HG03025 (cell line): ENCODE measurements around the gene FSHR.

ENCODE experiments used
- ATAC-seq: cut with Tn5 transposase; IDR thresholded peaks from one replicate; pipeline ENCODE4 v1.9.1; 2021; ENCODE audit warnings: mild to moderate bottlenecking, moderate library complexity; ENCODE audit not compliant: unreplicated experiment, low FRiP score

The FSHR gene

DNA sequence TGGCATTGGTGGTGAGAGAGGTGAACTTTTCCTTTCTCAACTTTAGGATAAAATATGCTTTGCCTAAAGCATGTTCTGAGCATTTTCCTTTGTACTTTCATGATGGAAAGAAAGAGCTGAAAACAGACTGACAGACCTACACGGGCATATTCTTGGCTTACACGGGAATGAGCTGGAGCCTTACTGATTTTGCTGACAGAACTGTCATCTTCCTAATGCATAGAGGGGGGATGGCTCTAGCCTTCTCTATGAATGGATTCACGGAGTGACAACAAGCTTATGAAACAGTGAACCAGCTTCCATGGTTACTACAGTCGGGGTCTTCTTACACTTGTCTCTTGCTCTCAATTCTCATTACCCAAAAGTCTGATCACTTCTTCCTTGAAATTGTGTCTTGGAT lies 32.2 kb downstream of the FSHR start:
- ATAC-seq, result no peak

DNA sequence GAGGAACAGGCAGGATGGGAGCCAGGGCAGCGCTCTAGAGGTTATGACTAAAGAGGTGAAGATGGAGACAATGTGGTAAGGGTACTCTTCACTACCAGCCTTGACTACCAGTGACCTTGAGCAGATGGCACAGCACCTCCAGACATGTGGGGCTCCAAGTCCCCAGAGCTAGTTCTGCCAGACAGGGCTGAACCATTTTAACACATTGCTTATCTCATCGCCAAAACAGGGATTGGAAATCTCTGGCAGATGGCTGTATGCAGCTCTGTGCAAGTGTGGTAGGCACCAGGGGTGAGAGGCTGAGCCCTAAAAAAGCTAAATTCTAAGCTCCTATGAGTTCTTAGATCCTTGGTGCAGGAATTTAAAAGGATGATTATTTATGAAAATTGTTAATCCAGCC lies 41.3 kb downstream of the FSHR start:
- no peak for ATAC-seq

DNA sequence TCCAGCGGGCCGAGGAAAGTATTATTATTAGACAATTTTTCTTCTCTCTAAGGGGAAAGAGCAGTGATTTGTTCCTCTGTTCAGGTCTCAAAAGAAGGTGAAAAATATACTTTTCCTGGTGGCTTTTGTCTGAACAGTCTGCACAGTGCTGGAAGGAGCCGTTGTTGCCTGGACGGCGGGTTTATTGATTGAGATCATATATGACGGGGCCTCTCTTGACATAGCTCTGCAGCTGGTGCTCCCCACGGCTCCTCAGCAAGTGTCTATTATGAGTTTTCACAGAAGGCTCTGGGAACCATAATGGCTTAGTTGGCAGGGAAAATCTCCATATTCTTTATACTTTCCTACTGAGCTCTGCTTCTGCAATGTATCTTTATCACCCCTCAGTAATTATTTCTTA lies 42.9 kb downstream of the FSHR start:
- ATAC-seq, result no peak

DNA sequence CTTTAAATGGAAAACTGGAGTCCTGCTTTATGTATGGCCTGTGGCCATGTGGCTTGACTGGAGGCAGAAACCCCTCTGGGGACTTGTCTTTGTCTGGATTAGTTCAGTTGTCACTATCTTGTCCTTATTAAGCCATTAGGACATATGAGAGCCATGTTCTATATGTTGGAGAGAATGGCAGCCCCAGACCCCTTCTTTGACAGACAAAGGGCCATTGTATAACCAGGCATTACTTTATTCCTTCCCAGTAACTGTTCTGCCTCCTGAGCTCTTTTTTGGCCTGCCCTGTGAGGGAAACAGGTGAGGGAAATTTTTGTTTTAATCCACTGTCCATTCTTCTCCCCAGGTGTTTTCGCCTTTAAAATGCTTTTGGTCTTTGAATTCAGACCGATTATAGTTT lies 43.3 kb downstream of the FSHR start:
- no peak for ATAC-seq

DNA sequence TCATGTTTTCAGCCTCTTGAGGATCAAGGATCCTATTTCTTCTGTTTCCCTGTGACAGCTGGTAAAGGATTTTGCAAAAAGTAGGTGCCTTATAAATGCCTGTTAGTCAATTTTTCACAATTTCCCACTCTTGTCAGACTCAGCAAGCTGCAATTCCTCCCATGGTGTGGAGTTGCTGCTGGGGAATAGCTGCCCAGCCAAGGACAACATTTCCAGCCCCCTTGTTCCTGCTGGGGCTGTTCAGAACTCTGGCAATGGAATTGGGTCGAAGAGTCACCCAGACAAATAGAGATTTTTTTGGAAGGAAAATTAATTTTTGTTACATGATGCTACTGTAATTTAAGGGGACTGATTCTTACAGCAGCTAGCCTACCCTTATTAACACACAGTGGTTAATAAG lies 43.7 kb downstream of the FSHR start:
- no peak for ATAC-seq

DNA sequence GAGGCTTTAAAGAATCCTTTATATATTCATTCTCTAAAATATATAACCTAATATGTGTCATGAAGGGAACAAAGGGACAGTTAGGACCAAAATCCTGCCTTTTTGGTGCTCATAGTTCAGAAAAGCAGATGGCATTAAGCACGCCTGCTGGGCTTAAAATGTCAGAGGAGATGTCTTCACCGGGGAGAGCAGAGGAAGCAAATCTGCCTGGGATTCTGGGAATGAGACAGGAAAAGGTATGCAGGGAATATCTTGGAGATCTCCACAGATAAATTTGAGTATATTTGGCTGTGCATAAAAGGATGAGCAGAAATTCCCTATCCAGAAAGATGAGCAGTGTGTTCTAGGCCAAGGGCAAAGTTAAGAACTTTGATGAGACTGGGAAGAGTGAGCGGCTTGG lies 45.5 kb downstream of the FSHR start:
- ATAC-seq, result no peak

DNA sequence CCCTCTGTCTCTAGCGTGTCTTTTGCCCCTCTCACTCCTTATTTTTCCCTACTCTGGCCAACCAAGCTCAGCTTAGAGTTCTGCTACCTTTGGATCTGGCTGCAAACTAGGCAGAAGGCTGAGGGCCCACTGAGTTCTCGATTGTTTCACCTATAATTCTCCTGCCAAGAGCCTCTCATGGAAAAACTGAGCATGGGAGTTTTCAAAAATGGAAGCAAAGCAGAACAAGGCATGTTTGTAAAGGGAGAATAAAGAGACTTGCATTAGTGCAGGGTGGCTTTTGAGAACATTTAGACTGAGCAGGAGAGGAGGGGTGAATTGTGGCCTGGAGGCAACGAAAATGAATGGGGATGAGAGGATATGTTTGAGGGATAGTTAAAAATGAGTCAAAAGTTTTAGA lies 45.9 kb downstream of the FSHR start:
- no peak for ATAC-seq

DNA sequence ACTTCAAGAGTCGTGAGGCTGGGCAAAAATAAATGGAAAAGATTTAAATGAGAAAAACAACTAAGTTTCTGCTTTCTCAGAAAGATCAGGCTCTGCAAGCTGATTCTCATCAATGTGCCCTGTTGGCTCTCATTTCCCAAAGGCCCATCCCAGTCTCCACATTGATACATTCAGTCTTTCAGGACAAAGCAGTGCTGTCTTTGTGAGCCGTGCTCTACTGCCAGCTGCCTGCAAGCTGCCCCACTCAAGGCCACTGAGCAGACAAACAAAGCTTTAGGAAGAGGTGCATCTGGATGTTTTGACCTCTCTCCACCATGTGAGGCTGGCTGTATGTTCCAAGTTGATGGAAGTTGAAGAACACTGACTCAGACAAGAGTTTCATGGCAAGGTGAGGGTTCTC lies 48.8 kb downstream of the FSHR start:
- no peak for ATAC-seq

DNA sequence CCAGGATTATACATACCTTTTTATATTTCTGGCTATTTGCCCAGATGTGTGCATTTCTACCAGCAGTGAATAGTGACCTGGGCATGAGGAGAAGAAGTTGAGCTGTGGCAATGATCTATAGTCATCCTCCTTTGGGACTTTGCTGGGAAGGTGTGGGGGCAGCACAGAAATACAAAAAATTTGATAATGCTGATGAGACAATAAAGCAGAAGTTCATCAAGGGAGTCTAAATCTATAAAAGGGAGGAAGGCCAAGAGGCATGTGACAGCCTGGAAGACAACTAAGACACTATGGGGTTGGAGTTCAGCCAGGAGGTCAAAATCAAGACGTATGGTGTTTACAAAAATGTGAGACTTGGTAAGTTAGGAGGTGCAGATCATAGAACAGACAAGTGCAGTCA lies 52.2 kb downstream of the FSHR start:
- ATAC-seq, result no peak

DNA sequence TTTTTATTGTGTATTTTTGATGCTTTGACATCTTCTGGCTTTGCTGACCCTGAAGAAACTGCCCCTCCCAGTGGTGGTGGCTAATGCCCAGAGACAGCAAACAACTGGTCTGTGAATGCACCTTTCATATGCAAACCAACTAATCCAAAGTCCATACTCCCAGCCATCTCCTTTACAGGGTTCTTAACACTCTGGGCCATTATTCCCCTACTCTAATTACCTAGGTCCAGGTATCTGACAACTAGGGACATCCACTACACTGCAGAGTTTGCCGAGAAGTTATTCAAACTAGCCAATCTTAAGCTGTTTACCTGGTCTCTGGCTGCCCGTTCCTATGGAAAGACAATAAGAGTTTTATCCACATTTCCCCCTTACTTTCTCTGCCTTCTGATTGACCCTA lies 73.6 kb downstream of the FSHR start:
- no peak for ATAC-seq

DNA sequence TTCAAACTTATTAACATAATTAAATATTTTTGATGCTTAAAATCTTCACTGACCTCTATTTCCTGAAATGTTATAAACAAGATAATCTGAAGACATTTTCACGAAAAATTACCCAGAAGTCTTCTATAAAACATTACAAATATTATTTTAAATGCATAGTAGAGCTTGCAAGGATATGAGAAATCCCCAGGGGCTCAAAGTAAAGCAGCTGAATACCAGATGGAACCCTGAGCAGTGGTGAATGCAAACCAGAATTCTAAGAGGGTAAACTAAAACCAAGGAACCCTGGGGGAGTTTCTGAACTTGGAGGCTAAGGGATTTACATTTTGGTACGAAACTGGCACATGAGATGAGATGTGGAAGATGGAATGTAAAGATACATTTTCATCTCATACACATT lies 83.6 kb downstream of the FSHR start:
- no peak for ATAC-seq

DNA sequence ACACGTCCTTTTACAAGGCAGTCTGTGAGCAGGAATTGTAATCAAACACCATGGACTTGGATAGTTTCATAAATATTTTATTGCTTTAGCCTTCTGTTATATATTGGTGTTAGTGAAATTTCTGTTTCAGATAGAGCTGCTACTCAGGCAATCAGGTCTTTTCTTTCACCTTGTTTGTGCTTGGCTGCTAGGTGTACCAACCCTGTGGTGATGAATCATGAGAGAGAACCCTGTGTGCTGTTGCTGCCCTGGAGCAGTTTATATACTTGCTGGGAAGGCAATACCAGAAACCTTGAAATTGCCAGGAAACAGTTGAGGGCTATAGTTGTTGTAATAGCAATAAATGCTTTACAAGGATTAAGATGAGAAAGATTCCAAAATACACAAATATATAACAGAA lies 84.5 kb downstream of the FSHR start:
- no peak for ATAC-seq

DNA sequence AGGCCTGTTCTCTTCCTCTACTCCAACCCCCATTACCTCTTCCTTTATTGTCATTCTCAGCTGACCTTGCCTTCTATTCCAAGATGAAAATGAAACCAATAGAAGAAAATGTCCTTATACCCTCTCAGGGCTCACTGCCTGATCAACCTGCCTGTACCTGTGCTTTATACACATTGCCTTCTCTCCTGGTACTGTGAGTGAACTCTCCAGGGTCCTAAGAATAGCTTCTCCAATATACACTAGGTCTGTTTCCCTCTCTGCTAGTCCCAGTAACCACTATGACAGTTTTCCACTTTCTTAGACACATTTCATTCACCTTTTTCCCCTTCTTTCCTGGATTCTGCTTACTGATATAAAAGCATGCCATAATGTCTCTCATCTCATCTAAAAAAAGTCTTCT lies 85.7 kb downstream of the FSHR start:
- no peak for ATAC-seq

DNA sequence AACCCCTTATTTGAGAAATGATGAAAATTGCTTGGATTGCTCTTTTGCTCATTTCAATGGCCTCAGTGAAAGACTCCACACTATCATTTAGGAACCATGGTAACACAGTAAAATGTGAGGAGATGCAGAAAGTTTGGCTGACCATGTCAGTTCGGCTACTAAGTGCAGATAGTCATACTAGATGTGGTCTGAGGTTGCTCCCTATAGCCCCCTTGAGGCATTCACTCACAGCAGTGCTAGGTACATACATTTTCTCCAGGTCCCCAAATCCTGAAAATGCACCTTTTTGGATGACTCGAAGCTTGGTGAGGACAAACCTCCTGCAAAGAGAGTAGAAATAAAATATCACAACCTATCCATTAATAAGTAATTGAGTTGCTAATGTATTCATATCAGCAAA lies 86.3 kb downstream of the FSHR start:
- ATAC-seq, result no peak

DNA sequence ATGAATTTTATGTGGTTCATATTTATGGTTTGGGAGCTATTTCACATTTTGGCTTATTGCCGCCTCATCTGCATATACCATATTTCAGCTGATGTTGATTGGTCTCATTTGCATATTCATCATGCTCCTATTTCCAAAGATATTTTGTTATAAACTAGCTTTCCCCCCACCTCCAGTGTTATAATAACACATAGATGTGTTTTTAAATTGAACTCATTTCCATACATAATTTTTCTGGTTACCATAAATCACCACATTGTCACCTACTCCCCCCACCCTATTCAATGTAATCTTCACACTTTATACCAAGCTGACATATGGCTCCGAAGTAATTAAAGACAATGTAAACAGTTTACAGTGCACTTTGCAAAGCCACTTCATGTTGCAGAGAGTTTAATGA lies 101.2 kb downstream of the FSHR start:
- ATAC-seq, result no peak

DNA sequence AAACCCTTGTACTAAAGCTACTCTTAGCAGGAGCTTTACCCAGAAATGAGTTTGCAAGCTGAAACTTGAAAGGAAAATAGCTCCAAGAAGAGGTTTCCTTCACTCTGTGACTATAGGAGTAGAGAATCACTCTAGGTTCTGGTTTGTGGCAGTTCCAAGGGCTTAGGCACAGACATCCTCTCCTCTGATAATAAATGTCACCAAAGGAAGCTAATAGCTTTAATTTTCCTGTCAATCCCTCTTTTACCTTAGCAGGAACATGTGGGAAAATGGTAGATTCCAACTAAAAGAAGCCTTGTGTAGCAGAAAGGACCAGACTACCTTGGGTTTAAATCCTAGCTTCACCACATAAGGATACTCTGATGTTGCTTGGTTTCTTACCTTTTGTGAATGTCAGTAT lies 104.0 kb downstream of the FSHR start:
- ATAC-seq, result no peak

DNA sequence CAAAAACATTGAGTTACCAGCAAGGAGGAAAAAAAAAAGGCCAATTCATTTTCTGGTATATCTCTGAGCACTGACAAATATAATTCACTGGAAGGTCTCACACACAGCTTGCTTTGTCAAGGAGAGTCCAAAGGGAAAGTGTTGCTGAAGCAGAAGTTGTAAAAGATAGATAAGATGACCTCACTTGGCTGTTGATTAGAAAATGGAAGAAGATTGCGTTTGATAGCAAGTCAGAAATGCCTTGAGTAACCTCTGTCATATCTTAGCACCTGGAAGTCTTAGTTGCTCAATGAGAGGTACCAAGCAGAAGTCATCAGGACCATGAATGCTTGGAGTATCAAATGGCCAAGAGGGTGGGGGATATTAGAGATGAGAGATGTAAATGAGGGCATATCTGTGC lies 105.2 kb downstream of the FSHR start:
- no peak for ATAC-seq

DNA sequence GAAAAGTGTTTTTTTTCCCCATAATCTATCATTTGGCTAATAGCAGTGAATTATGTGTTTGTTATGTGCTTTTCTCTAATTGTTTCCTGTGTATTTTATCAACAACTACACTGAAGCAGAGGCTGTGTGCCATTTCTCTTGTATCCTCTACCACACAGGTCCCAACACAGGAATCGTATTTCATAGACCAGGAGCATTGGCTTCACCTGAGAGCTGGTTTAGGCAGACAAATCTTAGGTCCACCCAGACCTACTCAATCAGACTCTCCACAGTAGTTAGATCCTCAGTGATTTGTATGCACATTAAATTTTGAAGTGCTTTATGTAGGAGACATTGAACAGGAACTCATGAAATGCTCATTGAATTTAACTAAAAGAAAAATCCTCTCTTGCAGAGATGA lies 109.2 kb downstream of the FSHR start:
- no peak for ATAC-seq

DNA sequence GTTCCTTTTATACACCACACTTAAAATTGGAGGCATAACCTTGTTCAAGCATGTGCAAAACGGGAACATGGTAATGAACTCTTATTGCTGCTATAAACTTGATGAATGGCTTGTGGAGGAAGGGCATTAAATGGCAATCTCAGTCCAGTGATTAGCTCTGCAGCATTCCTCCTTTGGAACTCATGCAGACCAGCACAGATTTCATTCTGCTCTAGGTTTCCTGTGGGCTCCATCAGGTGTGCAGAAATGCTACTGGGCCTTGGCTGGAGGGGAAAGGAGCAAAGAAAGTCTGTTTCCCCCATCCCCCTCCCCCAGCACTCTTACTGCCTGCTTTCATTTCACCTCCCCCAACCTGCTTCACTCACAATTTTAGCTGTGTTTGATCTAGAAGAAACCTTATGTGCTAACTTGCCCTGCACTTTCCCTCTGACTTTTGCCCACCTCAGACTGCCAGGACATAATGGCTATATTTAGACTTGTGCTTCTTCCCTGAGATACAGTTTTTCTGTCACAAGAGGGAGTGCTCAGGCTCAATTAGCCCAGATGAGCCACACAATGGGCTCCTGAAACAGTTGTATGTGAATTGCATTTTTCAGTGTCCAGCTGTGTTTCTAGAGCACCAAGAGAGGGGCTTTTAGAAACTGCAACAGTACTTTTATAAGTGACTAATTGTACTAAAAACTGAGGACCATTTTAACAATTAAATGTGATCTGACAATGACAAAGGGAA lies 109.8 kb downstream of the FSHR start:
- ATAC-seq, result no peak

DNA sequence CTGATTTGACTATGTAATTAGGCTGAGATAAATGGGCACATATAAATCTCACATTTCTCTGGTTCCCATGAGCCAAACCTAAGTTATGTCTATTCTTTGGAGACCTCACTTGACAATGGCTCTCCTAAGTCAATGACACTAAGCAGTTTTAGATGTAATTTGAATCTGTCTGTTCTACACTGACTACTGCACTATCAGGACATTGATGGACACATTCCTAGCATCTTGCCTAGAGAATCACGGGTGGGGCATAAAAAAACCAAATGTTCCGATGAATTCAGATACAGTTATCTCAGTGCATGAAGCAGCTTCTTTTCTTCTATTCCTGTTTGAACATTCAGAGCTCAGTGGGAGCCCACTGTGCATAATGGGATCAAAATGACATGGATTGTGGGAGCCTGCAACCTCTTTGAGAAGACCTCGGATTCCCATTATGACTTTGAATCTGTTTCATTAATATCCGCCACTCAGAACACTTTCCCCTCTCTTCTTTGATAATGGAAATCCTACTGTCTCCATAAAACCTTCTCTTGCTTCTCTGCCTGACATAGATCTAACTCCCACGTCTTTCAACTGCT lies 110.8 kb downstream of the FSHR start:
- no peak for ATAC-seq

DNA sequence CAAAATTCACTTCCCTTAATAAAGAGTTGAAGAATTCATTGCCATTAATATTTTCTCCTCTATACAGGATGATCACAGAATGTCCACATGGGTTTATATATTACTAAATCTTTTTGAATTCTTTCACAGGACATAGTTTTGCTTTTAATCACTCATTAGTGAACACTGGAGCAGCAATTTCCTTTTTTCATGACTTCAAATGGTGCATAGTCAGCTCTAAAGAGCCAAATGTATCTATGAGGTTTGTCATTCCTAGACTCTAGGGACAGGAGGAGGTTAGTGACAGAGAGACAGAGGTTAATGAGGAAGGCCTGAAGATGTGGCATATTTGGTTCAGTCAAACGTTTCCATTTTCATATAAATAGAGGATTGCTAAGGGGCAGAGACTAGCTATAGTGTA lies 111.8 kb downstream of the FSHR start:
- no peak for ATAC-seq

DNA sequence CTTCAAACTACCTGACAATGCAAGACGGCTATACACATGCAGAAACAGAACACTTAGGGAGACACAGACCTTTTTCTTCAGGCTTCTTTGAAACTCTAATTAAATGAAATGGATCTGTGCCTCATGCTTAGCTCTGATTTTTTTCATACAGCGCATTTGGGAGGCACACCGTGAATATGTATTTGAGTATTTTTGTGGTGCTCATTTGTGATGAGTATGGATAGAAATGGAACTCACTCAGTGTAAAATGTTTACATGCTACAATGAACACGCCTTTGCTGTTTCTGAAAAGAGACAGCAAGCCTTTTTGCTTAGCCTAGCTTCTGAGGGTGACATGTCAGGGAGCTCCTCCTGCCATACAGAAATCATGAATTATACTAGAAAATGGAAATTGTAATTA lies 113.3 kb downstream of the FSHR start:
- no peak for ATAC-seq

DNA sequence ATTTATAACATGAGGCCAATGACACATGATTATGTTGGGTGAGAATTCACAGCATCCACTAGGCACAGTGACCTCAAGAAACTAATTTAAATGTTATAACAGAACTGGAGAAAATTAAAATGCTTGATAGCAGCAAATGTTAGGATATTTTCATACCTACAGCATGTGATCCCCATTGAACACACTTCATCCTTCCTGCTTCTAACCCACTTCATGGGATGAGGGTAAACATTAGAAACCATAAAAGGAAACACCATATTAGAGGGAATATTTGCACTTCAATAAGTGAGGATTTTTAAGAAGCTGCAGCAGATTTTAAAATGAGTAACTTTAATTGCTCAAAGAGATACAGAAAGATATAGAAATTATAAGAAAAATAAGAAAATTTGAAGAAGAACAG lies 117.1 kb downstream of the FSHR start:
- no peak for ATAC-seq
